Thyroid gland (tissue), 4 donors: ENCODE data around the gene THBD. TPM values are rescaled to one million over a fixed set of nuclear protein-coding genes. Genes with fewer than 3 reads are reported as not detected.

Source experiments
- DNase-seq, 2 donors: peaks; one replicate each; pipeline ENCODE4 v3.0.0-alpha.2; 2019
- H3K27ac ChIP-seq, 3 donors: fragments of 200-600 bp; sonication (generic); 1 replicate in 2 of 3; 2 replicates in 1 of 3; pipeline ENCODE4 v1.5.1; 2016 to 2019; ENCODE audit warnings: mild to moderate bottlenecking in 1 of 3, moderate library complexity in 1 of 3
- H3K27me3 ChIP-seq: fragments of 200-600 bp; sonication (generic); one replicate; pipeline ENCODE4 v1.5.1; 2019
- H3K36me3 ChIP-seq, 2 donors: fragments of 200-600 bp; sonication (generic); one replicate each; pipeline ENCODE4 v1.5.1; 2016 to 2019
- H3K4me1 ChIP-seq, 2 donors: fragments of 200-600 bp; sonication (generic); one replicate each; pipeline ENCODE4 v1.5.1; 2017 to 2019
- H3K4me3 ChIP-seq, 3 donors: fragments of 200-600 bp; sonication (generic); replicated peaks in 1 of 3; 1 replicate in 2 of 3; 2 replicates in 1 of 3; pipeline ENCODE4 v1.5.1; 2016; ENCODE audit warnings: mild to moderate bottlenecking in 1 of 3
- H3K9me3 ChIP-seq: fragments of 200-600 bp; sonication (generic); one replicate; pipeline ENCODE4 v1.5.1; 2017
- CTCF ChIP-seq, 6 experiments: fragments of 200-600 bp in 3 of 6; fragments of 450-650 bp in 3 of 6; sonication (generic) in 3 of 6; IDR thresholded peaks; one replicate each; pipeline ENCODE4 v1.5.1; 2016 to 2019; ENCODE audit warnings: antibody characterized with exemption in 6 of 6, mild to moderate bottlenecking in 2 of 6, inconsistent platforms in 1 of 6, moderate library complexity in 1 of 6
- POLR2A ChIP-seq, 2 donors: fragments of 450-650 bp; IDR thresholded peaks; one replicate each; pipeline ENCODE4 v1.6.1; 2017; ENCODE audit warnings: antibody characterized with exemption in 2 of 2, mild to moderate bottlenecking in 2 of 2, moderate library complexity in 1 of 2
- WGBS, 2 donors: methylation state at CpG; one replicate each; pipeline ENCODE4 v1.1.5; 2017; 5-methylcytosine and 5-hydroxymethylcytosine counted together
- intact Hi-C: fragments of 100-400 bp; cut with DNase I; formaldehyde crosslinking; loops from one replicate; pipeline ENCODE4 v1.15.1; 2023
- total RNA-seq, 4 donors: library from RNA; depleted of rRNA; stranded (reverse); fragments of >200 nt; gene quantifications; one replicate each; pipeline ENCODE4 v1.2.3, GENCODE V29; 2016

Gene THBD
- 10 to 100 TPM; 30.4 to 78.5 (median 72.2) TPM for total RNA-seq

- Histone ChIP-seq H3K4me3 (peak within 1 kb of the TSS in 2 of 3 donors; percentile 29 to 53), H3K4me1 (peaks cover 24 to 47% of the 10 kb centered on the region in 2 donors), H3K27me3 (no peaks in the 10 kb centered on the region), H3K9me3 (no peaks in the 10 kb centered on the region), H3K27ac (peak within 1 kb of the TSS; percentile 57 to 88 (median 85)), H3K36me3 (no peaks in the 10 kb centered on the region)
- WGBS, 2 donors, result 0 to 1% methylated on average over 11 to 28 of the region's 79 CpGs
- peak; percentile 61 to 69 for DNase-seq
- TF ChIP-seq POLR2A (IDR thresholded peaks at IDR 0.05), result peak; percentile 54 to 69
- TF ChIP-seq CTCF (IDR thresholded peaks at IDR 0.05), result no peak
- intact Hi-C loops, result loop anchor here (10.0 kb wide), 1 partner anchor 295 kb away; no protein-coding TSS in a partner anchor
Measured at GRCh38 chr20:23049201-23050075, at the start of gene THBD. TSS of gene THBD (minus strand) at chr20:23049672. CDS start at chr20:23049504, 168 bp downstream.

- H3K27ac ChIP-seq, result no peak overlapping the region
- 78 to 81% methylated on average over 14 to 15 of the region's 16 CpGs for WGBS, 2 donors
- H3K27me3 ChIP-seq, result no peaks in the 10 kb centered on the region
- intact Hi-C loops, result no loop called here
- H3K9me3 ChIP-seq, result no peaks in the 10 kb centered on the region
- no peak for TF ChIP-seq POLR2A (IDR thresholded peaks at IDR 0.05)
- no peak for TF ChIP-seq CTCF (IDR thresholded peaks at IDR 0.05)
- no peaks in the 10 kb centered on the region for H3K36me3 ChIP-seq
- no peak overlapping the region for H3K4me3 ChIP-seq
- no peak for DNase-seq
- H3K4me1 ChIP-seq, result no peaks in the 10 kb centered on the region
Measured at GRCh38 chr20:23097636-23098580, 48.4 kb upstream of the THBD start.

GRCh38 chr20:23096986-23097520, 47.6 kb upstream of the THBD start:
- H3K27ac ChIP-seq, result no peak overlapping the region
- DNase-seq, result no peak
- TF ChIP-seq CTCF (IDR thresholded peaks at IDR 0.05) (no peak), POLR2A (IDR thresholded peaks at IDR 0.05) (no peak)
- no peak overlapping the region for H3K4me3 ChIP-seq
- no peaks in the 10 kb centered on the region for H3K27me3 ChIP-seq
- WGBS, 2 donors, result 77 to 91% methylated on average over 7 to 11 of the region's 11 CpGs
- H3K36me3 ChIP-seq, result no peaks in the 10 kb centered on the region
- no peaks in the 10 kb centered on the region for H3K9me3 ChIP-seq
- H3K4me1 ChIP-seq, result no peaks in the 10 kb centered on the region
- intact Hi-C loops, result no loop called here

GRCh38 chr20:23096097-23096496, 46.6 kb upstream of the THBD start:
- WGBS, 2 donors, result 96 to 98% methylated on average over 3 of the region's 3 CpGs
- intact Hi-C loops, result no loop called here
- TF ChIP-seq CTCF (IDR thresholded peaks at IDR 0.05) (no peak), POLR2A (IDR thresholded peaks at IDR 0.05) (no peak)
- no peaks in the 10 kb centered on the region for H3K27me3 ChIP-seq
- H3K4me3 ChIP-seq, result no peak overlapping the region
- H3K9me3 ChIP-seq, result no peaks in the 10 kb centered on the region
- no peaks in the 10 kb centered on the region for H3K4me1 ChIP-seq
- DNase-seq, result no peak
- H3K36me3 ChIP-seq, result no peaks in the 10 kb centered on the region
- no peak overlapping the region for H3K27ac ChIP-seq
